Erythroblast (primary cell): ENCODE data around the gene ACOX2.

ENCODE experiments used
- GATA1 ChIP-seq: IDR thresholded peaks from 2 replicates; pipeline ENCODE4 v1.6.1; 2011; ENCODE audit warnings: low read depth, mild to moderate bottlenecking, control low read depth, low read length, moderate library complexity
- POLR2A ChIP-seq: IDR thresholded peaks from 2 replicates; pipeline ENCODE4 v1.6.1; 2011; ENCODE audit warnings: mild to moderate bottlenecking, low read length

DNA sequence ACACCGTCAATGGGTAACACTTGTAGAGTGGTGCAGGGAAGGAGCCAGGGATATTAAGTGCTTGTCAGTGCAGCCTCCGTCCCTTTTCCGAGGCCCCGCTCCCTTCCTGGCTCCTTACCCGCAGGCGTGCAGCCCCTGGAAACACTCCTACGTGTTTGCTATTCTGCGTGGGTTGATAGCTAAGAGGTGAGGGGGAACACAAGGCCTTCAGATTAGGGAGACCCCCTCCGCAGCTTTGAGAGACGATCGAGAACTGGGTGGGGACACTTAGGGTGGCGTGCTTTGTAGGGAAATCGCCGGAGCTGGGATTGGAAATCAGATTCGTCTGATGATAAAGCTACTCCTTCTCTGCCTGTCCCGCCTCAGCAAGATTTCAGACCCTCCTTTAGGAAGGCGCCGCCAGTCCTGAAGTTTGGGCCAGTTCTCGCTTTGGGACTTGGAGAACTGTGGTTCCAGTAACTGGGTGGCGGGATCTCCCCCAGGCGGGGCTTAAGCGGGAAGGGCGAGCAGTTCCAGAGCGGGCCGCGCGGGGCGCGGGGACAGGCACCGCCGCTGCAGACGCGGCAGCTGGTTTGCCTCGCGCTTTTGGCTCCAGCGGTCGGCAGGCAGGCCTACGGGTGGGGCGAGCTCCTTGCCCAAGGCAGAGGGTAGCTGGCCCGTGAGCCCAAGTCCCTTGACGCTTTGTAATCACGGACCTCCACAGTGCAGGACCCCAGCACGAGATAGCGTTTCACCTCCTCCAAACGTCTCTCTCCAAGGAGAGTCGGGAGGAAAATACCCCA lies 48.2 kb upstream of the ACOX2 start:
- no peak for TF ChIP-seq POLR2A
- no peak for TF ChIP-seq GATA1
